Measurements from ENCODE around the gene COL6A2. TPM values are rescaled to one million over a fixed set of nuclear protein-coding genes. Genes with fewer than 3 reads are reported as not detected.
"Not testable (repeated sequence)": the region's sequence is repeated elsewhere in the genome, so short reads cannot be mapped to it uniquely, and the experiment has no call there.

The COL6A2 gene
- total RNA-seq, 1 donor: 12.6 TPM

DNA sequence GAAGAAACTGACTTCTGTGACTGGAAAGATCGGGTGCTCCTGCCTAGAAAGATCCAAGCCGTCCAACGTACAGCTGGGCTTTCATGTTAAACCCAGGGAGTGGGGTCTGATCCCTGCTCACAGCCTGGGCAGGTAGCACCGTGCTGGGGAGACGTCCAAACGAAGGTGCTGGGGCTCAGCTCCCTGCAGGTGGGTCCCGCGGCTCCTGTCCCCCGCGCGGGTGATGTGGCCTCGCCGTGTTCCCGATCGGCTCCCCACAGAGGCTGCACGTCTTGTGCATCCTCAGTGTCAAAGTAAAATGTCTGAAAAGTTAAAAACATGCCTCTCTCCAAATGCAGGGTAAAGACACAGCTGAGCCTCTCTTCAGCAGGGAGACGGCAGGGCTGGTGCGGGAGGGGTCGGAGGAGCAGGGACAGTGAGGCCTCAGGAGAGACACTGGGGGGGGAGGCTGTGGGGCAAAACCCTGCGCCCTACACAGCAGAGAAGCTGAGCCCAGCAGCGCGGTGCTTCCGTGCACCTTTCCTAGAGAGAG is 40.1 kb upstream of the COL6A2 start:
- Histone ChIP-seq H3K9me3 (ENCODE audit: low read depth, low read length) (no peaks in the 10 kb centered on the region), H3K4me3 (ENCODE audit: low read length) (no peak overlapping the region), H3K27me3 (ENCODE audit: insufficient read depth, low read length) (peaks cover 4% of the 10 kb centered on the region), H3K4me1 (ENCODE audit: insufficient read depth, low read length) (peaks cover 6% of the 10 kb centered on the region)

DNA sequence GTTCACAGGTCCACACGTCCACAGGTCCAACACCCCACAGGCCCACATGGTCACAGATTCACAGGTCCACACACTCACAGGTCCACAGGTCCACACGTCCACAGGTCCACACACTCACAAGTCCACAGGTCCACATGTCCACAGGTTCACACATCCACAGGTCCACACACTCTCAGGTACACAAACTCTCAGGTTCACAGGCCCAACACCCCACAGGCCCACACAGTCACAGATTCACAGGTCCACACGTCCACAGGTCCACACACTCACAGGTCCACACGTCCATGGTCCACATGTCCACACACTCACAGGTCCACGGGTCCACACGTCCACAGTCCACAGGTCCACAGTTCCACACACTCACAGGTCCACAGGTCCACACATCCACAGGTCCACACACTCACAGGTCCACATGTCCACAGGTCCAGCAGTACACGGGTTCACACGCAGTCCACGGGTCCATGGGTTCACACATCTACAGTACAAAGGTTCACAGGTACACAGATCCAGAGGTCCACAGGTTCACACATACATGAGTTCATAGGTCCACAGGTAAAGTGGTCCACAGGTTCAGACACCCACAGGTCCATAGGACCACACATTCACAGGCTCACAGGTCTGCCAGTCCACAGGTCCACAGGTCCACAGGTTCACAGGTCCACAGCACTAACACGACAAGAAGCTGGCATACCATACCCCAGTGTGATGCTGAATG is 39.3 kb upstream of the COL6A2 start:
- H3K9me3 ChIP-seq (ENCODE audit: low read depth, low read length): no peaks in the 10 kb centered on the region
- H3K27me3 ChIP-seq (ENCODE audit: insufficient read depth, low read length): peaks cover 4% of the 10 kb centered on the region
- H3K4me3 ChIP-seq (ENCODE audit: low read length): no peak overlapping the region
- peaks cover 6% of the 10 kb centered on the region for H3K4me1 ChIP-seq (ENCODE audit: insufficient read depth, low read length)

DNA sequence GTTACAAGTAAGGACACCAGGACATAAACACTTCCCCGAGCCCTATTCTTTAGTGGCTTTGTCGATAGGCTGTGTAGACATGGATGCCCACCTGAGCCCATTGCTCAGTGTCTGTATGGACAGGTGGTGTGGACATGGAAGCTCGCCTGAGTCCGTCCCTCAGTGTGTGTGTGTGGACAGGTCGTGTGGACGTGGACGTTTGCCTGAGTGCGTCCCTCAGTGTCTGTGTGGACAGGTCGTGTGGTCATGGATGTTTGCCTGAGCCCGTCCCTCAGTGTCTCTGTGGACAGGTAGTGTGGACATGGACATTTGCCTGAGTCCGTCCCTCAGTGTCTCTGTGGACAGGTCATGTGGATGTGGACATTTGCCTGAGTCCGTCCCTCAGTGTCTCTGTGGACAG is 38.7 kb upstream of the COL6A2 start:
- peaks cover 6% of the 10 kb centered on the region for H3K4me1 ChIP-seq (ENCODE audit: insufficient read depth, low read length)
- no peaks in the 10 kb centered on the region for H3K9me3 ChIP-seq (ENCODE audit: low read depth, low read length)
- H3K27me3 ChIP-seq (ENCODE audit: insufficient read depth, low read length): peaks cover 4% of the 10 kb centered on the region
- H3K4me3 ChIP-seq (ENCODE audit: low read length): no peak overlapping the region

DNA sequence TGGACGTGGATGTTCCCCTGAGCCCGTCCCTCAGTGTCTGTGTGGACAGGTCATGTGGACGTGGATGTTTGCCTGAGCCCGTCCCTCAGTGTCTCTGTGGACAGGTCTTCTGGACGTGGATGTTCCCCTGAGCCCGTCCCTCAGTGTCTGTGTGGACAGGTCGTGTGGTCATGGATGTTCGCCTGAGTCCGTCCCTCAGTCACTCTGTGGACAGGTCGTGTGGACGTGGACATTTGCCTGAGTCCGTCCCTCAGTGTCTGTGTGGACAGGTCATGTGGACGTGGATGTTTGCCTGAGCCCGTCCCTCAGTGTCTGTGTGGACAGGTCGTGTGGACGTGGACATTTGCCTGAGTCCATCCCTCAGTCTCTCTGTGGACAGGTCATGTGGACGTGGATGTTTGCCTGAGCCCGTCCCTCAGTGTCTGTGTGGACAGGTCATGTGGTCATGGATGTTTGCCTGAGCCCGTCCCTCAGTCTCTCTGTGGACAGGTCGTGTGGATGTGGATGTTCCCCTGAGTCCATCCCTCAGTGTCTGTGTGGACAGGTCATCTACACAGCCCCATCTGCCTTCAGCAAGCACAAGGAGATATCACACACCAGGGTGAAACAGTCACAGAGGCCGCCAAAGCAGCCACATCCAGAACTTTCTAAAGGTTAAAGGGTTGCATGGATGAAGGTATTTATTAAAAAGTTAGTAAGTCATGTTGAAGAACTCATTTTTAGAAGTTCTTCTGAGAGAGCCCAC is 38.0 kb upstream of the COL6A2 start:
- H3K9me3 ChIP-seq (ENCODE audit: low read depth, low read length); H3K27me3 ChIP-seq (ENCODE audit: insufficient read depth, low read length); H3K4me1 ChIP-seq (ENCODE audit: insufficient read depth, low read length); H3K4me3 ChIP-seq (ENCODE audit: low read length): not testable (repeated sequence)

DNA sequence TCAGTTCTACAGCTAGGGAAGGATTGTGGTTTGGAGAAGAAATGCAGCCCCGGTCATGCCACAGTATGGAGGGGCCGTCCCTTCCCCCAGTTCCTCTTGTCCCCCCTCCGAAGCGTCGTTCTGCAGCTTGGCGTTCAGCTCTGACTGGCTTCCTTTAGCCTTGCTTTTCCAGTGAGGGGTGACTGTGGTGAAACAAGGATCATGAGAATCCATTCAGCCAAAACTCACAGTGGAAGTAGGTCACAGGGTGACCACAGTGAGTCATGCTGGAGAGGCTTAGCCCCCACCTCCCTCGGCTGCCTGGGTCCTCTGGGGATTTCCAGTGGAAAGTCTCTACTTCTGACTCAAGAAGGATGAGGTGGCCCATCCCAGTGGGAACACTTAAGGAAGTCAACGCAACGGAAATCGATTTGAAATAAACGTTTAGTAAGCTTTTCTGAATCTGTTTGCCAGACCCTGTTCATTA is 37.3 kb upstream of the COL6A2 start:
- no peaks in the 10 kb centered on the region for H3K9me3 ChIP-seq (ENCODE audit: low read depth, low read length)
- peaks cover 4% of the 10 kb centered on the region for H3K27me3 ChIP-seq (ENCODE audit: insufficient read depth, low read length)
- H3K4me1 ChIP-seq (ENCODE audit: insufficient read depth, low read length): peaks cover 6% of the 10 kb centered on the region
- H3K4me3 ChIP-seq (ENCODE audit: low read length): no peak overlapping the region

DNA sequence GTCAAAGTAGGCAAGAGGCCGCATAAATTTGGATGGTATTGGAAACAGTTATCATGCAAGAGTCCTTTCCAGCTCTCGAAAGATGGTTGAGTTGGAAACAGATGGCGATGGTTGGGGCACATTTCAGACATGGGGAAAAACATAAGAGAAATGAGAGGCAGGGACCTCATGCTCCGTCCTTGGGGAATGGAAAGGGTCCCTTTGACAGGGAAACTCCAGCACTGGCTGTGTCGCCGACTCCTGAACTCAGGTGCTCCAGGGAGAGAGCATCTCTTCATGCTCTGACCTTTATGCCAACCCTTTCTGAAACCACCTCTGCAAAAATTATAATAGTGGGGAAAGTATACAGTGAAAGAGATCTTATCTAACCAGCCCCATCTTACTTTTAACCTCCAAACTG is 36.8 kb upstream of the COL6A2 start:
- H3K9me3 ChIP-seq (ENCODE audit: low read depth, low read length): no peaks in the 10 kb centered on the region
- H3K27me3 ChIP-seq (ENCODE audit: insufficient read depth, low read length): peaks cover 4% of the 10 kb centered on the region
- peaks cover 6% of the 10 kb centered on the region for H3K4me1 ChIP-seq (ENCODE audit: insufficient read depth, low read length)
- H3K4me3 ChIP-seq (ENCODE audit: low read length): no peak overlapping the region

DNA sequence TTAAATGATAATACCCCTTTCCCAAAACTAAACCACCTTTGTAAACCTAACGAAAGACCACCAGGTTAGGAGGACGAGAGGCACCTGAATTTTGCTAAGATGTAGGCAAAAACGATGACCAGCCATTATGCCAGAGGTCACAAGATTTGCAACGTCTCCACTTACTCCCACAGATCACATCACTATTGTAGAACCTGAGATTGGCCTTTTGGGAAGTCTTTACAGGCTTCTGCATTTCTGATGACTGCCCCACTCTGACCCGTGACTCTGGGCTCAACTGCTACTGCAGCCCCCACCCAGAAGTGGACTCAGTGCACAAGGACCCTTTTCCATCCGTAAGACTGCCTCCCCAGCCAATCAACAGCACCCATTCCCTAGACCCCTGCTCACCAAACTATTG is 36.4 kb upstream of the COL6A2 start:
- peaks cover 6% of the 10 kb centered on the region for H3K4me1 ChIP-seq (ENCODE audit: insufficient read depth, low read length)
- H3K27me3 ChIP-seq (ENCODE audit: insufficient read depth, low read length): peaks cover 4% of the 10 kb centered on the region
- no peak overlapping the region for H3K4me3 ChIP-seq (ENCODE audit: low read length)
- H3K9me3 ChIP-seq (ENCODE audit: low read depth, low read length): no peaks in the 10 kb centered on the region

DNA sequence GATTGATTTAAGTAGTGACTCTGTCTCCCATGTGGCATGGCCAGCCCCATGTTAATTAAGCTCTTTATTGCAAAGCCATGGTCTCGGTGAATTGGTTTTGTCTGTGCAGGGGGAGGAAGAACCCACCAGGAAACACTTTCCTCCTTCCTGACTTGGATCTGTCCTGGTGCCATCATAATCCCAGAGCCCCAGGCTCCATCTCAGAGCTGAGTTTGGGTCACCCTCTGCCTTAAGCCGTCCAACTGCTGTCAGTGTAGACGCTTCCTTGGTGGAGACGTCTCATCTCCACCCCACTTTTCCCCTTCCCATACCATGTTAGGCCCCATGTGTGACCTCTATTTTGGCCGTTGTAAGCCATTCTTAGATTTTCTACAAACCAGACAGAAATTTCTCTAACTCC is 36.0 kb upstream of the COL6A2 start:
- H3K27me3 ChIP-seq (ENCODE audit: insufficient read depth, low read length): peaks cover 4% of the 10 kb centered on the region
- peaks cover 6% of the 10 kb centered on the region for H3K4me1 ChIP-seq (ENCODE audit: insufficient read depth, low read length)
- H3K9me3 ChIP-seq (ENCODE audit: low read depth, low read length): no peaks in the 10 kb centered on the region
- H3K4me3 ChIP-seq (ENCODE audit: low read length): no peak overlapping the region

DNA sequence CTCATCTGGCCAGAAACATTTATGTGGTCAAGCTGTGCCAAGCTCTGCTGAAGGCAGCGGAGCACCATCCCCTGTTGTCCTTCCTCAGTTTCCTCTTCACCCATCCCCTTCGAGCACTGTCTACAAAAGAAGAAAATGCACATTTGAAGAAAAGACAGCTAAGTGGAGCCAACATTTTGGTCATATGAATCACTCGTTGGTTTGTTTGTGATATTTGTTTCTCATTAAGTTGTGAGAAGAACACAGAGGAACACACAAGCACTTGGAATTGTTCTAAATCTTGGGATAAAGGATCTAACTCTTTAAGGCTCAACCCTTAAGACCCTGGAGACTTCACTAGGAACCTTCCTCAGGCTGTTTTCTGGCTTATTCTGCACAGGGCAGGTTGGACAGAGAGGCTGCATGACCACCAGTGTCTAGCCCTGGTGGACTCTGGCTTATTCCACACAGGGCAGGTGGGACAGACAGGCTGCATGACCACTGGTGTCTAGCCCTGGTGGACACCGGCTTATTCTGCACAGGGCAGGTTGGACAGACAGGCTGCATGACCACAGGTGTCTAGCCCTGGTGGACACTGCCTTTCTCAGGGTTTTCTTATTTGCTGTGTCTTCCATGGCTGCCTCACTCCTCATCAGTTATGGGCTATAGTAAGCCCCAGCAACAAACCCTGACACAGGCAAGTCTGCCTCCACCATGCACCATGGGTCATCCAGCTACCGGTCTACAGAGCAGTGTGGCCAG is 35.3 kb upstream of the COL6A2 start:
- Histone ChIP-seq H3K4me1 (ENCODE audit: insufficient read depth, low read length) (no peaks in the 10 kb centered on the region), H3K4me3 (ENCODE audit: low read length) (no peak overlapping the region), H3K9me3 (ENCODE audit: low read depth, low read length) (no peaks in the 10 kb centered on the region), H3K27me3 (ENCODE audit: insufficient read depth, low read length) (peaks cover 4% of the 10 kb centered on the region)

DNA sequence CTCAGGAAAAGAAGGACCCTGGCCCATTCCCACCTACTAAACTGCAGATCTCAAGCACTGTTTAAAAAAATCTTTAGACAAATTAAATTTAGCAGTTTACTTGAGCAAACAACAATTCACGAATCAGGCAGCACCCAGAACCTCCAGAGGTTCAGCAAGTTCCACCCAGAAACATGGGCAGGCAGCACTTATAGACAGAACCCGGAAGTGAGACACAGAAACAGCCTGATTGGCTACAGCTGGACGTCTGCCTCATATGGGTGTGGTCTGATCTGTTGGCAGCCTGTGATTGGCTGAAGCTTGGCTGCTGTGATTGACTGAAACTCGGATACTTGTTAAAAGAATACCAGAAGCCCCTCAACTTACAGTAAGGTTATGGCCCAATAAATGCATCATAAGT is 34.7 kb upstream of the COL6A2 start:
- Histone ChIP-seq H3K4me3 (ENCODE audit: low read length) (no peak overlapping the region), H3K27me3 (ENCODE audit: insufficient read depth, low read length) (peaks cover 4% of the 10 kb centered on the region), H3K4me1 (ENCODE audit: insufficient read depth, low read length) (no peaks in the 10 kb centered on the region), H3K9me3 (ENCODE audit: low read depth, low read length) (no peaks in the 10 kb centered on the region)

DNA sequence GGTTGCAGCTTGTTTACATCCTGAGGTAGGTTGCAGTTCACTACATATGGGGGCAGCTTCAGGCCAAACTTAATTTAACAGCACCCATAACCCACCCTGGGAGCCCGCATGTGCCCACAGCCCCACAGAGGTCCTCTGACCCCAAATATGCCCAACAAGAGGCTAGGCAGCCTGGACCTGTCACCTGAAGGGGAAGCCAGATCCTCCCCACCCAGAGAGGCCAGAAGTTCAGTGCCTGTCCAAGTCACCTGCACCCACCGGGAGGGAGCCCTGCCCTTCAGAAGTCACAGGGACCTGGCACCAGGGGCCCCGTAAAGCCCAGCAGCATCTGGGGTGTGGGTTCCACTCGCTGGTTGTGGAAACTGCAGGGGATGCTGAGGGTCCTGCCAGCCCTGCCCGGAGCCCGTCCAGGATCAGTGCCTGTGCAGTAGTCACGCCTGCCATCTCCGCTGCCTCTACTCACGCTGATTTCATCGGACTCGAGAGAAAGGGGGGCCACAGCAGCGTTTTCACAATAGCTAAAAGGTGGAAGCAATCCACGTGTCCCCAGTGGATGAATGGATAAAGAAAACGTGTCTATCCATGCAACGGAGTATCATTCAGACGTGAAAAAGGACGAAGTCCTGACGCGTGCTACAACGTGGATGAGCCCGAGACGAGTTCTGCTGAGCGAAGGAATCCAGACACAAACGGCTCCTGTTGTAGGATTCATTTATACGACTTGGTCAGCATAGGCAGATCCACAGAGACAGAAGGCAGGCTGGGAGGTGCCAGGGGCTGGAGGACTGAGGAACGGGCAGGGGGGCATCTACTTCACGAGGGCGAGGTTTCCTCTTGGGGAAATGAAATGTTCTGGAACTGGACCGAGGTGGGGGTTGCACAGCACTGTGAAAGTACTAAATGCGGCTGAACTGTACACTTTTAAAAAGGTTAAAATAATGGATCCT is 33.9 kb upstream of the COL6A2 start:
- peaks cover 4% of the 10 kb centered on the region for H3K27me3 ChIP-seq (ENCODE audit: insufficient read depth, low read length)
- H3K4me1 ChIP-seq (ENCODE audit: insufficient read depth, low read length): no peaks in the 10 kb centered on the region
- H3K9me3 ChIP-seq (ENCODE audit: low read depth, low read length): no peaks in the 10 kb centered on the region
- H3K4me3 ChIP-seq (ENCODE audit: low read length): no peak overlapping the region

DNA sequence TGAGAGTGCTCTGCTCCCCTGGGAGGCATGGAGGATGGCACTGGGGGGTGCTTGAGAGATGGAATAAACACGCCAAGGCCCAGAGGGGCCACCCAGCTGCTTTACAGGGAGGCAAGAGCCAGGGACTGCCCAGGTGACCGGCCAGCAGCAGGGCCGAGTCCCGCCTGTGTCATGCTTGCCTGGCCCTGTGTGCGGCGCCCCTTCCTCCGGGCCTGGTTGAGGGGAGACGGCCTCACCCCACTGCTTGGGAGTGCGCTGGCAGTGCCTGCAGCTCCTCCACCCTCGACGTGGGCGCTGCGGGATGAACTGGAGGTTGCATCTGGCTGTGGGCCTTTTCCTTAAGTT is 33.1 kb upstream of the COL6A2 start:
- Histone ChIP-seq H3K9me3 (ENCODE audit: low read depth, low read length) (no peaks in the 10 kb centered on the region), H3K4me3 (ENCODE audit: low read length) (no peak overlapping the region), H3K4me1 (ENCODE audit: insufficient read depth, low read length) (no peaks in the 10 kb centered on the region), H3K27me3 (ENCODE audit: insufficient read depth, low read length) (peaks cover 4% of the 10 kb centered on the region)

DNA sequence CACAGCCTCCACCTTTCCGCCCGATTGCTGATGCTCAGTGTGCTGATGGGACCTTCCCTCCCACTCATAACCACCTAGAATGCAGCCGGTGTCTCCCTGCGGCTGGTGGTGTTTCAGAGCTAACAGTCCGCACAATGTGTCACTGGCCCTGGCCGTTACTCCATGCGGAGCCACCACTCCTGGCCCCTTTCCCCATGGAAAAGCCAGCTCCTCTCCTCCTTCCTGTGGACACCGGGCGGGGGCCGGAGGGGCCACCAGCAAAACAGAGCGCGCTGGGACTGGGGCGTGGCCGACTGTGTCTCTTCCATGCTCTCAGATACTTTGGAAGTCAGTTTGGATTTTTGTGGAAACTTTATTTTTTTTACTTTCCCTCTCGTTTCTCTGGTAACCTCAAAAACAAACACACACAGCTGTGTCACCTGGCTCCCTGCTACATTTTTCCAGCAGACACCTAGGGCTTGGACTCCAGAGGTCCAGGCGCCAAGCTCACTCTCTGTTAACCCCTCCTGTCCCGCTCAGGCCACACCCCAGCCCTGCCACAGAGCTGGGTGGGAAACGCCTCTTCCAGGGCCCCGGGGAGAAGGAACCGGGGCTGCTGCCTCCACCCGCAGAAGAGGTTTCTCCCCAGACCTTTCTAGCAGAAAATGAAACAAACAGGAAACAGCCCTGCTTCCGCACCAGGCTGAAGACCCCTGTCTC is 32.5 kb upstream of the COL6A2 start:
- Histone ChIP-seq H3K9me3 (ENCODE audit: low read depth, low read length) (no peaks in the 10 kb centered on the region), H3K4me1 (ENCODE audit: insufficient read depth, low read length) (no peaks in the 10 kb centered on the region), H3K4me3 (ENCODE audit: low read length) (no peak overlapping the region), H3K27me3 (ENCODE audit: insufficient read depth, low read length) (peaks cover 4% of the 10 kb centered on the region)
